ENCODE data around the gene KREMEN1. TPM values are rescaled to one million over a fixed set of nuclear protein-coding genes. Genes with fewer than 3 reads are reported as not detected.

Gene KREMEN1
- total and polyA plus RNA-seq, 2 experiments from 2014 or later = 7.5 to 10.5 TPM

DNA sequence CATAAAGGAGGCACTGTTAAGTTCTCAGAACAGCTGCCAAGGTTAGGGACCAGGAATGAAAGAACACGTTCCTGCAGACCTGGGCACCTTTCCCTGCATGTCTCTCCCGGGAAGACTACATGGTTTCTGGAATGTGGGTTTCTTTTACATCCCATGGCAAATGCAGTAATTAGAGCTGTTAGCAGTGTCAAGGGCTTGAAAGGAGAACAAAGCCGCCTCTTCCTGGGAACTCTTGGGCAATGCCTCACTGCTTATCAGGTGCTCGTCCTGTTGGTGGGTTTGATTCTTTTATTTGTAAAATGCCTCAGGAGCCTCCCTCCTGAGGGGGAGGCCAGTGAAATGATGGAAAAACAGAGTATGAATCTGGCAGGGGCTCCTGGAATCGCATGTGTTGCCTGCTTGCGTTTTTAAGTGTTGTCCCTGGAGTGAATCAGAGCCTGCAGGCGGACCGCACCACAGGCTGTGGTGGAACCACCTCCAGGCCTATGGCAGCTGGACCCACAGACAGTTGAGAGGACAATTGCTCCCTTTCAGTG, 10.5 kb upstream of the KREMEN1 start:
- Histone ChIP-seq H3K36me3 (replicated peaks; ENCODE audit: insufficient read depth, low read depth) (no peaks in the 10 kb centered on the region), H3K79me2 (no peaks in the 10 kb centered on the region), H3K4me1 (ENCODE audit: insufficient read depth) (no peaks in the 10 kb centered on the region), H3K4me3 (no peak overlapping the region), H3K27ac (no peak overlapping the region), H3K27me3 (no peaks in the 10 kb centered on the region), H4K20me1 (ENCODE audit: insufficient read depth, poor library complexity, severe bottlenecking) (no peaks in the 10 kb centered on the region), H3K9me3 (ENCODE audit: low read depth) (no peaks in the 10 kb centered on the region), H3K9me2 (replicated peaks; ENCODE audit: insufficient read depth) (no peaks in the 10 kb centered on the region), H2AFZ (no peak overlapping the region), H3K4me2 (no peak overlapping the region)
- WGBS (ENCODE audit: low lambda C conversion rate, missing lambda C conversion rate) = 59% methylated on average over 8 of the region's 8 CpGs
- DNase-seq (ENCODE audit: low spot score) = no peak
- TF ChIP-seq CTCF (IDR thresholded peaks at IDR 0.05; ENCODE audit: poor library complexity) (no peak), EZH2phosphoT487 (IDR thresholded peaks at IDR 0.05; ENCODE audit: low read depth, severe bottlenecking, unreplicated experiment) (no peak), EZH2 (IDR thresholded peaks at IDR 0.05; ENCODE audit: borderline replicate concordance) (no peak)

DNA sequence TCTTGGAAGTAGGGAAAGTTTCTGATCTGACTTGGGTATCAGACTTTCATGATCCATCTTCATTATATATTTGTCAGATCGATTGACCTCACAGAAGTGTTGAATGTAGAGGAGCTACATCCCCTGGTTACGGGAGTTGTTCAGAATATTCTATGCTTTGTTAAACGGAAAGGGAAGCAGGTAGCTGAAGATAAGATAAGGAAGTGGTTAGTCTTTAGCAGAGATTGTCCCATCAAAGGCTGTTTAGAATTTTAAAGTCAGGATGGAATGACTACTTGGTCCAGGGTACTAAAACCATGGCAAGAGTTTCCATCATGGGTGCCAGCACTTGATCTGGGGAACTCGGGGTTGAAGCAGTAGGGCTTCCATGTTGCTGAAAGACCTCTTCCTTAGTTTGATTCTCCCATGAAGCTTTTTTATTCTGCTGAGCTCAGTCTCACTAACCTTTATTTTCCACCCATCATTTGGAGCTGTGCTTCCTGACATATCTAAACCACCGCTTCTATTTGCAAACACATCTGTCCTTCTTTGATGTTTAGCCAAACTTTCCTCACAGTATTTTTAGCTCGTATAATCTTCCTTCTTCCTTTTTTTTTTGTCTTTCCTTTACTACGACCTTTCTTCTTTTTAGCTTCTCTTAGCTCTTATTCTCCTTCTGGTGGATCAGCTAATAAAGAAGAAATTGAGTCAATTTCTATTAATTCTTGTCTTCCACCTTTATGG, 7.2 kb upstream of the KREMEN1 start:
- 57% methylated on average over 7 of the region's 7 CpGs for WGBS (ENCODE audit: low lambda C conversion rate, missing lambda C conversion rate)
- DNase-seq (ENCODE audit: low spot score) = no peak
- TF ChIP-seq EZH2phosphoT487 (IDR thresholded peaks at IDR 0.05; ENCODE audit: low read depth, severe bottlenecking, unreplicated experiment) (no peak), CTCF (IDR thresholded peaks at IDR 0.05; ENCODE audit: poor library complexity) (no peak), EZH2 (IDR thresholded peaks at IDR 0.05; ENCODE audit: borderline replicate concordance) (no peak)

DNA sequence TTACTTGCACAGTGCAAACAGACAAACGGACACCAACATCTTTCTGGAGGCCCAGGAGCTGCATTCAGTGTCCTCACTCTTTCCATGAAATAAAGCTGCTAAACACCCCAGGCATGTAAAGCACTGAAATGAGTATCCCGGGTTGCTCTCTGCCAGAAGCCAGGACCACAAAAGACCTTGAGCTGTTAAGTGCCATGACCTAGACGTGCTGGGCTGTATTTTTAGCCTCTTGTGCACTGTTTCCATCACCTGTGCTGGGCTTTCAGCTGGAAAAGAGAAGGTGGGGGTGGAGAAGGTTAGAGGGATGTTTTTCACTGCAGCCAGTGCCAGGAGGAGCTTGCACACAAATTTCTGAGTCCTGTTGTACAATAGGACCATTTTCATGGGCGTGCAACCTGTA, 3.4 kb upstream of the KREMEN1 start:
- Histone ChIP-seq H3K9me2 (replicated peaks; ENCODE audit: insufficient read depth) (no peaks in the 10 kb centered on the region), H3K27me3 (no peaks in the 10 kb centered on the region), H3K4me3 (no peak overlapping the region), H3K36me3 (replicated peaks; ENCODE audit: insufficient read depth, low read depth) (no peaks in the 10 kb centered on the region), H3K9me3 (ENCODE audit: low read depth) (no peaks in the 10 kb centered on the region), H3K4me2 (no peak overlapping the region), H3K79me2 (no peaks in the 10 kb centered on the region), H3K4me1 (ENCODE audit: insufficient read depth) (peaks cover 13% of the 10 kb centered on the region), H4K20me1 (ENCODE audit: insufficient read depth, poor library complexity, severe bottlenecking) (no peaks in the 10 kb centered on the region), H2AFZ (no peak overlapping the region), H3K27ac (no peak overlapping the region)
- 81% methylated on average over 4 of the region's 4 CpGs for WGBS (ENCODE audit: low lambda C conversion rate, missing lambda C conversion rate)
- no peak for TF ChIP-seq CTCF (IDR thresholded peaks at IDR 0.05; ENCODE audit: poor library complexity)
- no peak for DNase-seq (ENCODE audit: low spot score)

More for the DNA sequence above, 7.2 kb upstream of the KREMEN1 start:
- Histone ChIP-seq H4K20me1 (ENCODE audit: insufficient read depth, poor library complexity, severe bottlenecking) (no peaks in the 10 kb centered on the region), H3K9me3 (ENCODE audit: low read depth) (no peaks in the 10 kb centered on the region), H3K27me3 (no peaks in the 10 kb centered on the region), H3K36me3 (replicated peaks; ENCODE audit: insufficient read depth, low read depth) (no peaks in the 10 kb centered on the region), H3K79me2 (no peaks in the 10 kb centered on the region), H3K4me2 (no peak overlapping the region), H3K27ac (no peak overlapping the region), H3K9me2 (replicated peaks; ENCODE audit: insufficient read depth) (no peaks in the 10 kb centered on the region), H2AFZ (no peak overlapping the region), H3K4me3 (no peak overlapping the region), H3K4me1 (ENCODE audit: insufficient read depth) (no peaks in the 10 kb centered on the region)
